H1 (cell line): Measurements from ENCODE around the gene SZT2. TPM values are rescaled to one million over a fixed set of nuclear protein-coding genes. Genes with fewer than 3 reads are reported as not detected.

Experiments
- CTCF ChIA-PET: fragments of 300-600 bp; sonication (Branson Sonifier 250); formaldehyde crosslinking; loops from one replicate; lab custom pipeline; 2021; ENCODE audit not compliant: partially characterized antibody; lab: Charles Lee
- POLR2A ChIA-PET: fragments of 300-600 bp; sonication (Branson Sonifier 250); formaldehyde crosslinking; loops from one replicate; lab custom pipeline; 2021; ENCODE audit warnings: inconsistent platforms; ENCODE audit not compliant: partially characterized antibody; lab: Charles Lee
- DNase-seq, 2 experiments: peaks; one replicate each; pipeline versions ENCODE4 v3.0.0 to v3.0.0-alpha.2; 2010 to 2022; ENCODE audit warnings: low spot score in 2 of 2, low read depth in 1 of 2, mixed read lengths in 1 of 2
- FAIRE-seq: peaks from 2 replicates; lab custom pipeline; 2011; peaks lifted over from hg19 to GRCh38; lab: Jason Lieb, UNC
- H2AFZ ChIP-seq: 2 replicates; pipeline ENCODE4 v1.8.1; 2012; ENCODE audit warnings: low read length, inconsistent platforms
- H2AK5ac ChIP-seq: 2 replicates; pipeline ENCODE4 v1.6.1; 2013; ENCODE audit warnings: low read depth, low read length
- H2BK120ac ChIP-seq: replicated peaks from 2 replicates; pipeline ENCODE3; 2013; ENCODE audit warnings: low read depth, low read length, inconsistent platforms
- H2BK12ac ChIP-seq: 2 replicates; pipeline ENCODE4 v1.6.1; 2013; ENCODE audit warnings: low read depth, low read length
- H2BK15ac ChIP-seq: 2 replicates; pipeline ENCODE4 v1.6.1; 2013; ENCODE audit warnings: low read length
- H2BK20ac ChIP-seq: 2 replicates; pipeline ENCODE4 v1.6.1; 2013; ENCODE audit warnings: low read length
- H2BK5ac ChIP-seq: 2 replicates; pipeline ENCODE4 v1.6.1; 2013; ENCODE audit warnings: low read depth, low read length
- H3K14ac ChIP-seq: 2 replicates; pipeline ENCODE4 v1.6.1; 2013; ENCODE audit warnings: inconsistent platforms; ENCODE audit not compliant: insufficient read length
- H3K18ac ChIP-seq: 2 replicates; pipeline ENCODE4 v1.6.1; 2013; ENCODE audit warnings: low read length; ENCODE audit errors: extremely low read depth
- H3K23ac ChIP-seq: 2 replicates; pipeline ENCODE4 v1.6.1; 2013; ENCODE audit warnings: inconsistent platforms; ENCODE audit not compliant: insufficient read length
- H3K23me2 ChIP-seq: 2 replicates; pipeline ENCODE4 v1.6.1; 2013; ENCODE audit warnings: low read depth, low read length
- H3K27ac ChIP-seq: 2 replicates; pipeline ENCODE4 v1.6.1; 2011; ENCODE audit warnings: low read depth, low read length, inconsistent platforms
- H3K27me3 ChIP-seq, 4 experiments: replicated peaks in 1 of 4; 1 replicate in 1 of 4; 2 replicates in 3 of 4; pipeline versions ENCODE4 v1.6.1 to v1.8.1; 2011 to 2013; ENCODE audit warnings: low read length in 3 of 4, mild to moderate bottlenecking in 3 of 4, inconsistent platforms in 2 of 4, mixed read lengths in 2 of 4, moderate library complexity in 1 of 4; ENCODE audit not compliant: control insufficient read depth in 3 of 4, insufficient read depth in 3 of 4; ENCODE audit errors: extremely low read depth in 1 of 4
- H3K36me3 ChIP-seq, 4 experiments: 2 replicates each; pipeline versions ENCODE4 v1.6.1 to v1.8.1; 2011 to 2013; ENCODE audit warnings: mild to moderate bottlenecking in 4 of 4, low read length in 3 of 4, moderate library complexity in 2 of 4, control low read depth in 1 of 4, inconsistent platforms in 1 of 4; ENCODE audit not compliant: insufficient read depth in 4 of 4, control insufficient read depth in 2 of 4
- H3K4ac ChIP-seq: replicated peaks from 2 replicates; pipeline ENCODE3; 2013; ENCODE audit warnings: low read length, low read depth, mixed read lengths, inconsistent platforms; ENCODE audit not compliant: insufficient read length
- H3K4me1 ChIP-seq, 4 experiments: replicated peaks in 1 of 4; 1 replicate in 1 of 4; 2 replicates in 3 of 4; pipeline versions ENCODE4 v1.6.1 to v1.8.1; 2011 to 2013; ENCODE audit warnings: low read length in 3 of 4, inconsistent platforms in 2 of 4, mixed read lengths in 1 of 4; ENCODE audit not compliant: insufficient read depth in 4 of 4, control insufficient read depth in 3 of 4
- H3K4me2 ChIP-seq, 2 experiments: 2 replicates each; pipeline versions ENCODE4 v1.6.1 to v1.8.1; 2011 to 2013; ENCODE audit warnings: low read depth in 2 of 2, low read length in 2 of 2, control low read depth in 1 of 2, inconsistent platforms in 1 of 2, mild to moderate bottlenecking in 1 of 2; ENCODE audit not compliant: insufficient read depth in 1 of 2
- H3K4me3 ChIP-seq, 4 experiments: fragments of 200-600, 300-600 bp in 1 of 4; sonication (generic), shearing (Covaris generic), sonication (Bioruptor Twin) in 1 of 4; 2 replicates each; pipeline versions ENCODE4 v1.5.1 to v1.8.1; 2011 to 2016; ENCODE audit warnings: low read length in 4 of 4, low read depth in 3 of 4, control low read depth in 2 of 4, inconsistent platforms in 2 of 4, mild to moderate bottlenecking in 2 of 4, mixed read lengths in 1 of 4, moderate library complexity in 1 of 4; ENCODE audit not compliant: insufficient read depth in 2 of 4; ENCODE audit errors: extremely low read depth in 1 of 4
- H3K56ac ChIP-seq: replicated peaks from 2 replicates; pipeline ENCODE3; 2013; ENCODE audit warnings: low read depth, mild to moderate bottlenecking, mixed read lengths, low read length, inconsistent platforms; ENCODE audit not compliant: insufficient read length
- H3K79me1 ChIP-seq: 2 replicates; pipeline ENCODE4 v1.6.1; 2013; ENCODE audit warnings: low read depth, low read length, control low read depth
- H3K79me2 ChIP-seq, 2 experiments: 2 replicates each; pipeline versions ENCODE4 v1.6.1 to v1.8.1; 2012 to 2013; ENCODE audit warnings: low read length in 2 of 2, mild to moderate bottlenecking in 2 of 2, inconsistent platforms in 1 of 2; ENCODE audit not compliant: insufficient read depth in 2 of 2, control insufficient read depth in 1 of 2
- H3K9ac ChIP-seq, 4 experiments: replicated peaks in 1 of 4; 1 replicate in 1 of 4; 2 replicates in 3 of 4; pipeline versions ENCODE4 v1.6.1 to v1.8.1; 2011 to 2013; ENCODE audit warnings: low read depth in 3 of 4, low read length in 3 of 4, control low read depth in 2 of 4, mild to moderate bottlenecking in 2 of 4, moderate library complexity in 2 of 4, inconsistent platforms in 1 of 4; ENCODE audit errors: extremely low read depth in 1 of 4
- H3K9me3 ChIP-seq, 2 experiments: 2 replicates each; pipeline versions ENCODE4 v1.6.1 to v1.8.1; 2012 to 2013; ENCODE audit warnings: mild to moderate bottlenecking in 2 of 2, moderate library complexity in 2 of 2, control low read depth in 1 of 2, inconsistent platforms in 1 of 2, low read depth in 1 of 2, low read length in 1 of 2, mixed read lengths in 1 of 2; ENCODE audit not compliant: insufficient read depth in 2 of 2
- H4K20me1 ChIP-seq, 2 experiments: replicated peaks in 1 of 2; 2 replicates each; pipeline versions ENCODE3 to v1.8.1; 2011 to 2013; ENCODE audit warnings: inconsistent platforms in 2 of 2, low read length in 2 of 2, mild to moderate bottlenecking in 1 of 2; ENCODE audit not compliant: insufficient read depth in 2 of 2, control insufficient read depth in 1 of 2
- H4K5ac ChIP-seq: 2 replicates; pipeline ENCODE4 v1.6.1; 2013; ENCODE audit warnings: low read length, low read depth, mixed read lengths, inconsistent platforms; ENCODE audit not compliant: insufficient read length
- H4K8ac ChIP-seq: 2 replicates; pipeline ENCODE4 v1.8.0; 2013; ENCODE audit warnings: mild to moderate bottlenecking, moderate library complexity, low read length, inconsistent platforms; ENCODE audit not compliant: insufficient read depth; ENCODE audit errors: extremely low read depth
- H4K91ac ChIP-seq: replicated peaks from 2 replicates; pipeline ENCODE3; 2013; ENCODE audit warnings: low read length, mixed read lengths, inconsistent platforms; ENCODE audit not compliant: insufficient read length
- POU5F1 ChIP-seq: IDR thresholded peaks from 2 replicates; pipeline ENCODE4 v1.6.1; 2011; ENCODE audit warnings: low read depth, mild to moderate bottlenecking, low read length, moderate library complexity
- WGBS, 2 experiments: shearing (Covaris generic) in 1 of 2; methylation state at CpG; one replicate each; pipeline versions ENCODE4 v1.1.6 to v1.1.7; 2013 to 2015; ENCODE audit warnings: low lambda C conversion rate in 2 of 2, mixed read lengths in 2 of 2, inconsistent platforms in 1 of 2, low coverage in 1 of 2, missing lambda C conversion rate in 1 of 2; ENCODE audit not compliant: insufficient replicate concordance in 2 of 2, insufficient coverage in 1 of 2, insufficient read length in 1 of 2; ENCODE audit errors: extremely low coverage in 1 of 2, missing lambda C conversion rate in 1 of 2; 5-methylcytosine and 5-hydroxymethylcytosine counted together
- polyA plus RNA-seq, 7 experiments: library from polyadenylated mRNA; depleted of rRNA in 3 of 7; stranded (reverse) in 5 of 7; unstranded in 2 of 7; fragments of >200 nt in 5 of 7; fragments of 200-250 nt in 2 of 7; gene quantifications; 1 replicate in 5 of 7; 2 replicates in 1 of 7; 4 replicates in 1 of 7; pipeline versions ENCODE4 v1.2.1 to v1.2.3, GENCODE V29; 2011 to 2013; ENCODE audit warnings: missing spikeins in 2 of 7, mixed read lengths in 2 of 7
- total RNA-seq: library from RNA; stranded (reverse); fragmentation: NEBNext Ultra II Directional; extraction: Animal tissue kit (Norgen Biotek cat#: 25700); gene quantifications from 2 replicates; pipeline ENCODE4 v1.2.1, GENCODE V29; 2021

The SZT2 gene
- total and polyA plus RNA-seq, 2 of the 8 experiments (the other 6 are each of a cell fraction or from before 2014, with no cell fraction given) = 4.7 to 12.9 TPM

DNA sequence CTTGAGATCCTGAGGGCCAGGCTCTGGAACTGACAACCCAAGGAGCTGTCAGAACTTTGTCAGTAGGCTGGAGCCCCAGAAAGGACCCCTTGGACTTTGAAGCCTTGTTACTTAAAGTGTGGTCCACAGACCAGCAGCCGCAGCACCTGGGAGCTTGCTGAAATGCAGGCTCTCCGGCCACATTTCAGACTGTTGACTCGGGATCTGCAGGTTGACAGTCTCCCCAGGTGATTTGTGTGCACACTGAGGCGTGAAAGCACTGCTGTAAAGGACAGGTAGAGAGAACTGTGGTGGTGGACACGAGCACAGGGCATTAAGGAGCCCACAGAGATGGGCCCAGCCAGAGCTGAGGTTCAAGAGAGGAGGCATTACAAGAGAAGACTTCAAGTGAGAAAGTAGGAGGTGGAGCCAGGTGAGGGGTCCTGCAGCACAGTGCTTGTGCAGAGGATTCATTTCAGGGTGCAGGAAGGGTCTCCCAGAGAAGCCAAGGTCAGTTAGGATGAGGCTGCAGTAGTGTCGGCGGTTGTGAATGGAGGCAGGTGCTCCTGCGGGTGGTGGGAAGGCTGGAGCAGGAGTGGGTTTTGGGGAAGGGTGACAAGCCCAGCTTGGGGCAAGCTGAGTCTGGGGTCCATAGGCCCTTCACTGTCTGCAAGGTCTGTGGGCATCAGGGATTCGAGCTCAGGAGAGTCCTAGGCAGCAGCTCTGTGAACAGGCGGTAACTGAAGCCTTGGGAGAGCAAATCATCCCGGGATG is 59.4 kb downstream of the SZT2 start:
- 91% methylated on average over 11 of the region's 11 CpGs; no CpG with 5 or more reads in 1 of the 2 experiments for WGBS, 2 experiments
- H3K23ac ChIP-seq = no peak overlapping the region
- H2AFZ ChIP-seq = no peak overlapping the region
- H3K9ac ChIP-seq = no peak overlapping the region
- H3K18ac ChIP-seq = no peak overlapping the region
- H3K4me2 ChIP-seq = no peak overlapping the region
- no peak for FAIRE-seq
- no peak for DNase-seq
- no peaks in the 10 kb centered on the region for H3K9me3 ChIP-seq
- no peak for TF ChIP-seq POU5F1
- H4K91ac ChIP-seq = no peak overlapping the region
- no peak overlapping the region for H2BK5ac ChIP-seq
- H4K20me1 ChIP-seq = peaks cover 0 to 10% of the 10 kb centered on the region in 2 experiments
- no peak overlapping the region for H4K5ac ChIP-seq
- ChIA-PET CTCF (interaction anchor here (1.2 kb wide), 1 partner anchor 15 kb away, joined by 3 read pairs; no protein-coding TSS in a partner anchor), POLR2A (interaction anchor here (0.7 to 1.5 kb wide), 5 partner anchors 8 to 120 kb away, joined by 3 to 4 read pairs (median 3); no protein-coding TSS in a partner anchor)
- H3K27me3 ChIP-seq = no peaks in the 10 kb centered on the region; a peak in 1 of 7 replicates
- H2BK15ac ChIP-seq = no peak overlapping the region
- H2AK5ac ChIP-seq = no peak overlapping the region
- no peak overlapping the region for H2BK120ac ChIP-seq
- no peak overlapping the region for H3K27ac ChIP-seq
- H2BK12ac ChIP-seq = no peak overlapping the region
- H2BK20ac ChIP-seq = no peak overlapping the region
- no peaks in the 10 kb centered on the region for H3K79me2 ChIP-seq
- no peak overlapping the region for H4K8ac ChIP-seq
- H3K56ac ChIP-seq = no peak overlapping the region
- H3K4me3 ChIP-seq = no peak overlapping the region
- H3K14ac ChIP-seq = no peak overlapping the region
- no peaks in the 10 kb centered on the region for H3K79me1 ChIP-seq
- peaks cover 8% of the 10 kb centered on the region; the same call in 1 of the 2 replicates for H3K23me2 ChIP-seq
- peaks cover 11 to 41% (median 21%) of the 10 kb centered on the region in 4 experiments; a peak in 6 of 8 replicates for H3K36me3 ChIP-seq
- H3K4ac ChIP-seq = no peak overlapping the region
- peaks cover 0 to 6% (median 3%) of the 10 kb centered on the region in 4 experiments; a peak in 4 of 7 replicates for H3K4me1 ChIP-seq
